Panc1 (cell line): ENCODE results near the gene UBAC1. TPM values are rescaled to one million over a fixed set of nuclear protein-coding genes. Genes with fewer than 3 reads are reported as not detected.

Experiments used
- ATAC-seq: fragments of 200-7000 bp; cut with Tn5 transposase; 2 replicates; pipeline ENCODE4 v1.9.1; 2020; ENCODE audit warnings: mild to moderate bottlenecking, moderate library complexity
- BruUV-seq: library from RNA; stranded (reverse); fragments of 400-500 nt; replicated peaks from 2 replicates; lab custom pipeline; 2021; lab: Mats Ljungman, UMichigan
- CTCF ChIA-PET: fragments of 300-600 bp; sonication (Branson Sonifier 250); formaldehyde crosslinking; loops from one replicate; lab custom pipeline; 2022; ENCODE audit warnings: antibody characterized with exemption; lab: Charles Lee
- POLR2A ChIA-PET: fragments of 300-600 bp; sonication (Branson Sonifier 250); formaldehyde crosslinking; loops from one replicate; lab custom pipeline; 2022; ENCODE audit warnings: antibody characterized with exemption; lab: Charles Lee
- DNase-seq: peaks from one replicate; pipeline ENCODE4 v3.0.0-alpha.2; 2010; ENCODE audit warnings: low read depth, low spot score
- H3K27ac ChIP-seq: 2 replicates; pipeline ENCODE4 v1.5.1; 2011; ENCODE audit warnings: mild to moderate bottlenecking, low read length, inconsistent platforms
- H3K27me3 ChIP-seq: fragments of 200-500 bp; sonication (Bioruptor generic); 2 replicates; pipeline ENCODE4 v1.6.0; 2014; ENCODE audit warnings: low read length, inconsistent platforms; ENCODE audit not compliant: control insufficient read depth, insufficient read depth
- H3K36me3 ChIP-seq: fragments of 200-500 bp; sonication (Bioruptor generic); 2 replicates; pipeline ENCODE4 v1.5.1; 2014; ENCODE audit warnings: inconsistent platforms, mild to moderate bottlenecking, low read length, moderate library complexity; ENCODE audit not compliant: control insufficient read depth, insufficient read depth
- H3K4me1 ChIP-seq: 2 replicates; pipeline ENCODE4 v1.5.1; 2011; ENCODE audit warnings: inconsistent platforms, mild to moderate bottlenecking, low read length, moderate library complexity; ENCODE audit not compliant: control insufficient read depth, insufficient read depth
- H3K4me3 ChIP-seq, 2 experiments: 2 replicates each; pipeline ENCODE4 v1.5.1; 2011 to 2012; ENCODE audit warnings: low read depth in 2 of 2, low read length in 2 of 2, mild to moderate bottlenecking in 2 of 2, inconsistent platforms in 1 of 2, moderate library complexity in 1 of 2
- H3K9me3 ChIP-seq: fragments of 200-500 bp; sonication (Bioruptor generic); 2 replicates; pipeline ENCODE4 v1.5.1; 2014; ENCODE audit warnings: low read depth, mild to moderate bottlenecking, inconsistent platforms, low read length, moderate library complexity; ENCODE audit not compliant: control insufficient read depth, insufficient read depth
- POLR2AphosphoS5 ChIP-seq: IDR thresholded peaks from 2 replicates; pipeline ENCODE4 v1.6.1; 2012; ENCODE audit warnings: mild to moderate bottlenecking, low read depth, low read length, moderate library complexity
- SIN3A ChIP-seq: IDR thresholded peaks from 2 replicates; pipeline ENCODE4 v1.6.1; 2012; ENCODE audit warnings: low read depth, mild to moderate bottlenecking, low read length, moderate library complexity, borderline replicate concordance; ENCODE audit not compliant: insufficient read depth
- TCF7L2 ChIP-seq: IDR thresholded peaks from 2 replicates; pipeline ENCODE4 v1.6.1; 2011; ENCODE audit warnings: mild to moderate bottlenecking, low read depth, low read length, inconsistent platforms
- in situ Hi-C: cut with HindIII; loops from 2 replicates; pipeline ENCODE4 v1.10.0; 2016; ENCODE audit warnings: low sequenced_read_pairs, low pct_unique_long_range_greater_than_20kb
- intact Hi-C: fragments of 100-400 bp; cut with micrococcal nuclease; formaldehyde crosslinking; loops from one replicate; pipeline ENCODE4 v1.10.0; 2022; ENCODE audit not compliant: unreplicated experiment
- total RNA-seq: library from RNA; stranded (reverse); gene quantifications from one replicate; pipeline ENCODE4 v1.2.1, GENCODE V29; 2021; ENCODE audit not compliant: unreplicated experiment
- TF ChIP-seq, protein P1 (sequence below), 2 experiments: IDR thresholded peaks; 2 replicates each; pipeline ENCODE4 v1.6.1; 2011 to 2012; ENCODE audit warnings: low read depth in 2 of 2, control low read depth in 1 of 2, low read length in 1 of 2, mild to moderate bottlenecking in 1 of 2, moderate library complexity in 1 of 2; ENCODE audit not compliant: insufficient read depth in 1 of 2
- TF ChIP-seq, protein P2 (sequence below): fragments of 450-650 bp; IDR thresholded peaks from 2 replicates; pipeline ENCODE4 v1.5.1; 2017; ENCODE audit warnings: mild to moderate bottlenecking

UBAC1 gene
- total RNA-seq, 1 experiment from 2014 or later, result 38.0 TPM

GRCh38 chr9:135908093-135908753 is 53.0 kb downstream of the UBAC1 start:
- peaks cover 6% of the 10 kb centered on the region; the same call in 1 of the 2 replicates for H3K9me3 ChIP-seq
- H3K27me3 ChIP-seq, result no peaks in the 10 kb centered on the region
- peaks cover 12% of the 10 kb centered on the region for H3K4me1 ChIP-seq
- BruUV-seq, result no TSS peak
- DNase-seq (no peak), ATAC-seq (peak; percentile 2)
- intact Hi-C loops (no loop called here), in situ Hi-C loops (no loop called here)
- POLR2A ChIA-PET, result interaction anchor here (0.6 to 0.7 kb wide), 2 partner anchors 189 to 252 kb away, joined by 3 to 8 read pairs; no protein-coding TSS in a partner anchor
- CTCF ChIA-PET, result interaction anchor here (0.6 kb wide), 1 partner anchor 632 kb away, joined by 5 read pairs; no protein-coding TSS in a partner anchor
- H3K27ac ChIP-seq, result peak overlapping the region; percentile 70
- H3K36me3 ChIP-seq, result no peaks in the 10 kb centered on the region
- H3K4me3 ChIP-seq, result peak overlapping the region; percentile 59 to 64
- TF ChIP-seq, protein P1, sequence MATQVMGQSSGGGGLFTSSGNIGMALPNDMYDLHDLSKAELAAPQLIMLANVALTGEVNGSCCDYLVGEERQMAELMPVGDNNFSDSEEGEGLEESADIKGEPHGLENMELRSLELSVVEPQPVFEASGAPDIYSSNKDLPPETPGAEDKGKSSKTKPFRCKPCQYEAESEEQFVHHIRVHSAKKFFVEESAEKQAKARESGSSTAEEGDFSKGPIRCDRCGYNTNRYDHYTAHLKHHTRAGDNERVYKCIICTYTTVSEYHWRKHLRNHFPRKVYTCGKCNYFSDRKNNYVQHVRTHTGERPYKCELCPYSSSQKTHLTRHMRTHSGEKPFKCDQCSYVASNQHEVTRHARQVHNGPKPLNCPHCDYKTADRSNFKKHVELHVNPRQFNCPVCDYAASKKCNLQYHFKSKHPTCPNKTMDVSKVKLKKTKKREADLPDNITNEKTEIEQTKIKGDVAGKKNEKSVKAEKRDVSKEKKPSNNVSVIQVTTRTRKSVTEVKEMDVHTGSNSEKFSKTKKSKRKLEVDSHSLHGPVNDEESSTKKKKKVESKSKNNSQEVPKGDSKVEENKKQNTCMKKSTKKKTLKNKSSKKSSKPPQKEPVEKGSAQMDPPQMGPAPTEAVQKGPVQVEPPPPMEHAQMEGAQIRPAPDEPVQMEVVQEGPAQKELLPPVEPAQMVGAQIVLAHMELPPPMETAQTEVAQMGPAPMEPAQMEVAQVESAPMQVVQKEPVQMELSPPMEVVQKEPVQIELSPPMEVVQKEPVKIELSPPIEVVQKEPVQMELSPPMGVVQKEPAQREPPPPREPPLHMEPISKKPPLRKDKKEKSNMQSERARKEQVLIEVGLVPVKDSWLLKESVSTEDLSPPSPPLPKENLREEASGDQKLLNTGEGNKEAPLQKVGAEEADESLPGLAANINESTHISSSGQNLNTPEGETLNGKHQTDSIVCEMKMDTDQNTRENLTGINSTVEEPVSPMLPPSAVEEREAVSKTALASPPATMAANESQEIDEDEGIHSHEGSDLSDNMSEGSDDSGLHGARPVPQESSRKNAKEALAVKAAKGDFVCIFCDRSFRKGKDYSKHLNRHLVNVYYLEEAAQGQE (IDR thresholded peaks at IDR 0.05; ENCODE audit: insufficient read depth in 1 of 2, low read depth in 2 of 2, low read length in 1 of 2), result no peak
- TF ChIP-seq POLR2AphosphoS5, result no peak; the same call in 1 of the 2 replicates
- no peak for TF ChIP-seq SIN3A
- TF ChIP-seq, protein P2, sequence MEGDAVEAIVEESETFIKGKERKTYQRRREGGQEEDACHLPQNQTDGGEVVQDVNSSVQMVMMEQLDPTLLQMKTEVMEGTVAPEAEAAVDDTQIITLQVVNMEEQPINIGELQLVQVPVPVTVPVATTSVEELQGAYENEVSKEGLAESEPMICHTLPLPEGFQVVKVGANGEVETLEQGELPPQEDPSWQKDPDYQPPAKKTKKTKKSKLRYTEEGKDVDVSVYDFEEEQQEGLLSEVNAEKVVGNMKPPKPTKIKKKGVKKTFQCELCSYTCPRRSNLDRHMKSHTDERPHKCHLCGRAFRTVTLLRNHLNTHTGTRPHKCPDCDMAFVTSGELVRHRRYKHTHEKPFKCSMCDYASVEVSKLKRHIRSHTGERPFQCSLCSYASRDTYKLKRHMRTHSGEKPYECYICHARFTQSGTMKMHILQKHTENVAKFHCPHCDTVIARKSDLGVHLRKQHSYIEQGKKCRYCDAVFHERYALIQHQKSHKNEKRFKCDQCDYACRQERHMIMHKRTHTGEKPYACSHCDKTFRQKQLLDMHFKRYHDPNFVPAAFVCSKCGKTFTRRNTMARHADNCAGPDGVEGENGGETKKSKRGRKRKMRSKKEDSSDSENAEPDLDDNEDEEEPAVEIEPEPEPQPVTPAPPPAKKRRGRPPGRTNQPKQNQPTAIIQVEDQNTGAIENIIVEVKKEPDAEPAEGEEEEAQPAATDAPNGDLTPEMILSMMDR, result no peak
- no peak for TF ChIP-seq TCF7L2

GRCh38 chr9:135907431-135908092 is 53.6 kb downstream of the UBAC1 start, which contains the start of gene CAMSAP1:
Gene CAMSAP1 (minus strand): TSS chr9:135907546. CDS start chr9:135907159, 387 bp downstream.
- ATAC-seq (peak; percentile 93), DNase-seq (no peak)
- TF ChIP-seq, protein P1 (IDR thresholded peaks at IDR 0.05; ENCODE audit: insufficient read depth in 1 of 2, low read depth in 2 of 2, low read length in 1 of 2), result no peak
- TF ChIP-seq POLR2AphosphoS5, result peak; percentile 53
- TF ChIP-seq SIN3A, result 0 out of 2 replicates have a peak, but pooled peaks have one; percentile 46
- TF ChIP-seq, protein P2, result no peak
- intact Hi-C loops (no loop called here), in situ Hi-C loops (no loop called here)
- ChIA-PET CTCF (interaction anchor here (0.6 to 0.7 kb wide), 2 partner anchors 53 to 631 kb away, joined by 5 read pairs; no protein-coding TSS in a partner anchor), POLR2A (interaction anchor here (0.6 to 0.7 kb wide), 4 partner anchors 11 to 253 kb away, joined by 3 to 8 read pairs (median 4); no protein-coding TSS in a partner anchor)
- H3K36me3 ChIP-seq, result no peaks in the 10 kb centered on the region
- H3K4me1 ChIP-seq, result peaks cover 12% of the 10 kb centered on the region
- peak within 1 kb of the TSS; percentile 75 for H3K27ac ChIP-seq
- no TSS peak for BruUV-seq
- peak within 1 kb of the TSS; percentile 59 to 71 for H3K4me3 ChIP-seq
- no peaks in the 10 kb centered on the region for H3K27me3 ChIP-seq
- peaks cover 3% of the 10 kb centered on the region; the same call in 1 of the 2 replicates for H3K9me3 ChIP-seq
